Fibroblast of villous mesenchyme (primary cell): ENCODE data around the gene PYDC1. TPM values are rescaled to one million over a fixed set of nuclear protein-coding genes. Genes with fewer than 3 reads are reported as not detected.

Source experiments
- DNase-seq: peaks from one replicate; pipeline ENCODE4 v3.0.0-alpha.2; 2010; ENCODE audit warnings: low read depth
- H3K4me3 ChIP-seq: 2 replicates; pipeline ENCODE4 v1.5.1; 2011; ENCODE audit warnings: low read depth, mild to moderate bottlenecking, low read length
- CTCF ChIP-seq: IDR thresholded peaks from 2 replicates; pipeline ENCODE4 v1.5.1; 2012; ENCODE audit warnings: low read depth, mild to moderate bottlenecking, low read length; ENCODE audit not compliant: insufficient read depth
- total RNA-seq: library from RNA; depleted of rRNA; stranded (reverse); fragments of >200 nt; gene quantifications from 2 replicates; pipeline ENCODE4 v1.2.3, GENCODE V29; 2012

PYDC1 gene
- total RNA-seq, 1 donor, result not detected

- DNase-seq, result no peak
- no peak overlapping the region for H3K4me3 ChIP-seq
- TF ChIP-seq CTCF, result no peak
Measured at GRCh38 chr16:31194898-31195297, 22.0 kb downstream of the PYDC1 start.

GRCh38 chr16:31193874-31194273 is 23.1 kb downstream of the PYDC1 start:
- no peak for TF ChIP-seq CTCF
- no peak for DNase-seq
- no peak overlapping the region for H3K4me3 ChIP-seq

GRCh38 chr16:31192856-31193642 is 23.9 kb downstream of the PYDC1 start:
- H3K4me3 ChIP-seq, result no peak overlapping the region
- no peak for DNase-seq
- no peak for TF ChIP-seq CTCF

GRCh38 chr16:31191697-31192428 is 25.1 kb downstream of the PYDC1 start:
- no peak for TF ChIP-seq CTCF
- no peak for DNase-seq
- H3K4me3 ChIP-seq, result no peak overlapping the region

GRCh38 chr16:31190818-31191444 is 26.0 kb downstream of the PYDC1 start:
- DNase-seq, result no peak
- TF ChIP-seq CTCF, result no peak
- H3K4me3 ChIP-seq, result no peak overlapping the region

- TF ChIP-seq CTCF, result no peak
- no peak for DNase-seq
- H3K4me3 ChIP-seq, result no peak overlapping the region
Measured at GRCh38 chr16:31190061-31190460, 26.9 kb downstream of the PYDC1 start.
